H9 (cell line): ENCODE measurements around the gene TSSK2. TPM values are rescaled to one million over a fixed set of nuclear protein-coding genes. Genes with fewer than 3 reads are reported as not detected.

ENCODE experiments used
- DNase-seq: peaks from one replicate; pipeline ENCODE4 v3.0.0-alpha.2; 2017
- H2AFZ ChIP-seq: one replicate; pipeline ENCODE4 v1.6.1; 2013; ENCODE audit warnings: mild to moderate bottlenecking, low read length, control low read depth, moderate library complexity
- H2AK5ac ChIP-seq: 2 replicates; pipeline ENCODE4 v1.6.1; 2013; ENCODE audit warnings: low read length, control low read depth, mixed read lengths; ENCODE audit not compliant: insufficient read length
- H2BK120ac ChIP-seq: one replicate; pipeline ENCODE4 v1.6.1; 2013; ENCODE audit warnings: low read depth, mild to moderate bottlenecking, low read length, control low read depth, inconsistent platforms; ENCODE audit not compliant: poor library complexity, severe bottlenecking
- H2BK12ac ChIP-seq: 2 replicates; pipeline ENCODE4 v1.6.1; 2013; ENCODE audit warnings: low read length, control low read depth, mixed read lengths, low read depth; ENCODE audit not compliant: insufficient read length
- H2BK15ac ChIP-seq: 2 replicates; pipeline ENCODE4 v1.6.1; 2013; ENCODE audit warnings: low read depth, low read length, control low read depth
- H2BK20ac ChIP-seq: one replicate; pipeline ENCODE4 v1.6.1; 2013; ENCODE audit warnings: low read depth, mild to moderate bottlenecking, low read length, control low read depth, inconsistent platforms; ENCODE audit not compliant: poor library complexity, severe bottlenecking
- H2BK5ac ChIP-seq: 2 replicates; pipeline ENCODE4 v1.6.1; 2013; ENCODE audit warnings: low read length, control low read depth, mixed read lengths; ENCODE audit not compliant: insufficient read length
- H3K14ac ChIP-seq: 2 replicates; pipeline ENCODE4 v1.6.1; 2013; ENCODE audit warnings: low read length, control low read depth; ENCODE audit not compliant: insufficient read depth
- H3K18ac ChIP-seq: 2 replicates; pipeline ENCODE4 v1.6.1; 2013; ENCODE audit warnings: low read depth, mild to moderate bottlenecking, mixed read lengths, low read length, control low read depth; ENCODE audit not compliant: insufficient read length
- H3K23ac ChIP-seq: 2 replicates; pipeline ENCODE4 v1.6.1; 2013; ENCODE audit warnings: low read length, control low read depth, mixed read lengths, low read depth; ENCODE audit not compliant: insufficient read length
- H3K23me2 ChIP-seq: 2 replicates; pipeline ENCODE4 v1.6.1; 2013; ENCODE audit warnings: low read depth, mild to moderate bottlenecking, mixed read lengths, low read length, control low read depth; ENCODE audit not compliant: insufficient read length, poor library complexity, severe bottlenecking
- H3K27ac ChIP-seq: 2 replicates; pipeline ENCODE4 v1.5.1; 2013; ENCODE audit warnings: low read length, control low read depth, mixed read lengths, low read depth; ENCODE audit not compliant: insufficient read length
- H3K27me3 ChIP-seq: 2 replicates; pipeline ENCODE4 v1.6.1; 2013; ENCODE audit warnings: low read length, control low read depth, inconsistent platforms; ENCODE audit not compliant: insufficient read depth
- H3K4ac ChIP-seq: 2 replicates; pipeline ENCODE4 v1.6.1; 2013; ENCODE audit warnings: low read depth, mild to moderate bottlenecking, control low read depth, inconsistent platforms, low read length, moderate library complexity
- H3K4me1 ChIP-seq: 2 replicates; pipeline ENCODE4 v1.6.1; 2013; ENCODE audit warnings: low read length, control low read depth, inconsistent platforms; ENCODE audit not compliant: insufficient read depth
- H3K4me2 ChIP-seq: 2 replicates; pipeline ENCODE4 v1.6.1; 2013; ENCODE audit warnings: low read length, control low read depth, mixed read lengths; ENCODE audit not compliant: insufficient read length, insufficient read depth
- H3K56ac ChIP-seq: 2 replicates; pipeline ENCODE4 v1.6.1; 2013; ENCODE audit warnings: low read depth, mild to moderate bottlenecking, mixed read lengths, low read length, control low read depth; ENCODE audit not compliant: insufficient read length
- H3K79me1 ChIP-seq: 2 replicates; pipeline ENCODE4 v1.6.1; 2013; ENCODE audit warnings: low read depth, mild to moderate bottlenecking, moderate library complexity, low read length, control low read depth, inconsistent platforms; ENCODE audit not compliant: insufficient read depth, poor library complexity, severe bottlenecking
- H3K79me2 ChIP-seq: 2 replicates; pipeline ENCODE4 v1.6.1; 2013; ENCODE audit warnings: low read length, control low read depth, inconsistent platforms; ENCODE audit not compliant: insufficient read depth
- H3K9ac ChIP-seq: 2 replicates; pipeline ENCODE4 v1.6.1; 2013; ENCODE audit warnings: low read length, control low read depth, mixed read lengths; ENCODE audit not compliant: insufficient read length; ENCODE audit errors: extremely low read depth
- H3K9me3 ChIP-seq: one replicate; pipeline ENCODE4 v1.6.1; 2013; ENCODE audit warnings: low read depth, low read length, inconsistent platforms; ENCODE audit not compliant: control insufficient read depth
- H3T11ph ChIP-seq: one replicate; pipeline ENCODE4 v1.6.1; 2013; ENCODE audit warnings: mild to moderate bottlenecking, low read length, control low read depth, inconsistent platforms
- H4K20me1 ChIP-seq: one replicate; pipeline ENCODE4 v1.6.1; 2013; ENCODE audit not compliant: control insufficient read depth, insufficient read length, insufficient read depth
- H4K5ac ChIP-seq: 2 replicates; pipeline ENCODE4 v1.6.1; 2013; ENCODE audit warnings: low read depth, mild to moderate bottlenecking, mixed read lengths, low read length, control low read depth; ENCODE audit not compliant: insufficient read length
- H4K8ac ChIP-seq: replicated peaks from 2 replicates; pipeline ENCODE4 v1.6.1; 2013; ENCODE audit warnings: low read length, control low read depth, mixed read lengths, low read depth; ENCODE audit not compliant: insufficient read length
- H4K91ac ChIP-seq: 2 replicates; pipeline ENCODE4 v1.6.1; 2013; ENCODE audit warnings: low read depth, mild to moderate bottlenecking, moderate library complexity, mixed read lengths, low read length, control low read depth; ENCODE audit not compliant: insufficient read length
- H3K27ac Mint-ChIP-seq, 3 experiments: 2 replicates in 2 of 3; 3 replicates in 1 of 3; pipeline ENCODE4 v1.8.0; 2020 to 2021; ENCODE audit warnings: mixed read lengths in 3 of 3, mild to moderate bottlenecking in 1 of 3, moderate library complexity in 1 of 3
- H3K27me3 Mint-ChIP-seq: 2 replicates; pipeline ENCODE4 v1.8.0; 2021; ENCODE audit warnings: low read depth, mild to moderate bottlenecking, moderate library complexity, mixed read lengths
- H3K36me3 Mint-ChIP-seq, 3 experiments: 2 replicates in 2 of 3; 3 replicates in 1 of 3; pipeline ENCODE4 v1.8.0; 2020 to 2021; ENCODE audit warnings: low read depth in 3 of 3, mixed read lengths in 3 of 3; ENCODE audit not compliant: insufficient read depth in 1 of 3
- H3K4me1 Mint-ChIP-seq, 2 experiments: 2 replicates each; pipeline ENCODE4 v1.8.0; 2020; ENCODE audit warnings: mixed read lengths in 2 of 2
- H3K4me3 Mint-ChIP-seq, 2 experiments: 2 replicates in 1 of 2; 3 replicates in 1 of 2; pipeline ENCODE4 v1.8.0; 2020 to 2021; ENCODE audit warnings: mild to moderate bottlenecking in 2 of 2, mixed read lengths in 2 of 2, moderate library complexity in 1 of 2
- H3K9me3 Mint-ChIP-seq, 2 experiments: 2 replicates in 1 of 2; 3 replicates in 1 of 2; pipeline ENCODE4 v1.8.0; 2020; ENCODE audit warnings: mild to moderate bottlenecking in 2 of 2, mixed read lengths in 2 of 2, moderate library complexity in 1 of 2
- WGBS: extraction: QIAGEN DNeasy Blood & Tissue Kit; methylation state at CpG from one replicate; pipeline ENCODE4 v1.1.7; 2013; ENCODE audit warnings: missing lambda C conversion rate, low lambda C conversion rate, mixed read lengths; ENCODE audit not compliant: insufficient read length; ENCODE audit errors: extremely low coverage; 5-methylcytosine and 5-hydroxymethylcytosine counted together
- total RNA-seq: library from RNA; stranded (reverse); gene quantifications from 2 replicates; pipeline ENCODE4 v1.2.1, GENCODE V29; 2021
- TF ChIP-seq, protein P1 (sequence below): fragments of 200-600 bp; sonication (generic); conservative IDR thresholded peaks from 3 replicates; pipeline ENCODE4 v1.8.0; 2021; ENCODE audit warnings: antibody characterized with exemption, mild to moderate bottlenecking

The TSSK2 gene
- total RNA-seq, 1 experiment from 2014 or later, result not detected

- Histone ChIP-seq H4K91ac (no peak overlapping the region), H2BK120ac (no peak overlapping the region), H4K8ac (no peak overlapping the region), H3T11ph (no peak overlapping the region), H3K79me2 (peaks cover 22% of the 10 kb centered on the region; the same call in 1 of the 2 replicates), H3K79me1 (peaks cover 3% of the 10 kb centered on the region), H4K20me1 (peaks cover 2% of the 10 kb centered on the region), H3K9me3 (no peaks in the 10 kb centered on the region), H3K14ac (no peak overlapping the region), H2BK15ac (no peak overlapping the region), H3K23ac (no peak overlapping the region), H3K9ac (no peak overlapping the region), H2AK5ac (no peak overlapping the region), H3K4me1 (peaks cover 8% of the 10 kb centered on the region; the same call in 1 of the 2 replicates), H3K23me2 (no peaks in the 10 kb centered on the region), H3K27ac (no peak overlapping the region), H3K4ac (no peak overlapping the region), H2BK12ac (no peak overlapping the region), H3K18ac (no peak overlapping the region), H3K56ac (no peak overlapping the region), H2AFZ (no peak overlapping the region), H3K4me2 (no peak overlapping the region), H2BK20ac (no peak overlapping the region), H4K5ac (no peak overlapping the region), H2BK5ac (no peak overlapping the region), H3K27me3 (no peaks in the 10 kb centered on the region)
- no peaks in the 10 kb centered on the region for H3K27me3 Mint-ChIP-seq
- H3K4me1 Mint-ChIP-seq, result peaks cover 25 to 44% of the 10 kb centered on the region in 2 experiments
- H3K27ac Mint-ChIP-seq, result no peak overlapping the region
- no peak for DNase-seq
- H3K36me3 Mint-ChIP-seq, result peaks cover 0 to 1% (median 0%) of the 10 kb centered on the region in 3 experiments; a peak in 2 of 7 replicates
- H3K4me3 Mint-ChIP-seq, result no peak overlapping the region
- no peaks in the 10 kb centered on the region for H3K9me3 Mint-ChIP-seq
- WGBS, result no CpG with 5 or more reads among the region's 5 CpGs
- TF ChIP-seq, protein P1, sequence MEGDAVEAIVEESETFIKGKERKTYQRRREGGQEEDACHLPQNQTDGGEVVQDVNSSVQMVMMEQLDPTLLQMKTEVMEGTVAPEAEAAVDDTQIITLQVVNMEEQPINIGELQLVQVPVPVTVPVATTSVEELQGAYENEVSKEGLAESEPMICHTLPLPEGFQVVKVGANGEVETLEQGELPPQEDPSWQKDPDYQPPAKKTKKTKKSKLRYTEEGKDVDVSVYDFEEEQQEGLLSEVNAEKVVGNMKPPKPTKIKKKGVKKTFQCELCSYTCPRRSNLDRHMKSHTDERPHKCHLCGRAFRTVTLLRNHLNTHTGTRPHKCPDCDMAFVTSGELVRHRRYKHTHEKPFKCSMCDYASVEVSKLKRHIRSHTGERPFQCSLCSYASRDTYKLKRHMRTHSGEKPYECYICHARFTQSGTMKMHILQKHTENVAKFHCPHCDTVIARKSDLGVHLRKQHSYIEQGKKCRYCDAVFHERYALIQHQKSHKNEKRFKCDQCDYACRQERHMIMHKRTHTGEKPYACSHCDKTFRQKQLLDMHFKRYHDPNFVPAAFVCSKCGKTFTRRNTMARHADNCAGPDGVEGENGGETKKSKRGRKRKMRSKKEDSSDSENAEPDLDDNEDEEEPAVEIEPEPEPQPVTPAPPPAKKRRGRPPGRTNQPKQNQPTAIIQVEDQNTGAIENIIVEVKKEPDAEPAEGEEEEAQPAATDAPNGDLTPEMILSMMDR, result no peak
These were observed 17.7 kb upstream of the TSSK2 start for GRCh38 chr22:19113429-19113828.
